HCT116 (cell line): ENCODE data around the gene APOM. TPM values are rescaled to one million over a fixed set of nuclear protein-coding genes. Genes with fewer than 3 reads are reported as not detected.

Experiments used
- ATAC-seq: fragments of 200-7000 bp; cut with Tn5 transposase; 2 replicates; pipeline ENCODE4 v1.9.1; 2020; ENCODE audit warnings: mild to moderate bottlenecking, moderate library complexity
- BruUV-seq: library from RNA; stranded (reverse); fragments of 400-500 nt; replicated peaks from 2 replicates; lab custom pipeline; 2021; lab: Mats Ljungman, UMichigan
- CTCF ChIA-PET: fragments of 300-600 bp; sonication (Branson Sonifier 250); formaldehyde crosslinking; loops from one replicate; lab custom pipeline; 2021; ENCODE audit warnings: antibody characterized with exemption; lab: Charles Lee
- POLR2A ChIA-PET: fragments of 300-600, 350-600 bp; sonication (Branson Sonifier 250); formaldehyde crosslinking; loops from one replicate; lab custom pipeline; 2021; ENCODE audit warnings: antibody characterized with exemption; lab: Charles Lee
- RAD21 ChIA-PET, 2 experiments: fragments of 300-600 bp; sonication (Branson Sonifier 250); formaldehyde crosslinking; loops; one replicate each; lab custom pipeline; 2023; ENCODE audit warnings: low total read pairs in 2 of 2; ENCODE audit not compliant: uncharacterized antibody in 2 of 2, unreplicated experiment in 2 of 2, low non-redundant PET in 1 of 2; lab: Charles Lee
- DNase-seq: peaks from one replicate; pipeline ENCODE4 v3.0.0-alpha.2; 2010; ENCODE audit warnings: low read depth, low spot score
- H2AFZ ChIP-seq: fragments of 200-600 bp; shearing (Covaris generic), sonication (generic); 2 replicates; pipeline ENCODE4 v1.6.1; 2017; ENCODE audit warnings: low read depth, mixed run types, mixed read lengths, antibody characterized with exemption, low read length; ENCODE audit not compliant: poor library complexity, severe bottlenecking
- H3K27ac ChIP-seq: 2 replicates; pipeline ENCODE4 v1.5.1; 2012; ENCODE audit warnings: low read depth, low read length
- H3K27me3 ChIP-seq: fragments of 200-600 bp; sonication (generic); 2 replicates; pipeline ENCODE4 v1.6.1; 2016; ENCODE audit warnings: mixed run types, low read length, mixed read lengths; ENCODE audit not compliant: insufficient read depth
- H3K36me3 ChIP-seq, 2 experiments: fragments of 200-500 bp in 1 of 2; fragments of 200-600 bp in 1 of 2; sonication (Bioruptor generic) in 1 of 2; sonication (generic) in 1 of 2; 2 replicates each; pipeline versions ENCODE4 v1.5.1 to v1.6.1; 2014 to 2016; ENCODE audit warnings: low read length in 2 of 2, inconsistent platforms in 1 of 2, mixed read lengths in 1 of 2, mixed run types in 1 of 2; ENCODE audit not compliant: insufficient read depth in 2 of 2, control insufficient read depth in 1 of 2
- H3K4me1 ChIP-seq, 2 experiments: fragments of 200-600 bp in 1 of 2; sonication (generic) in 1 of 2; 2 replicates each; pipeline versions ENCODE4 v1.5.1 to v1.6.1; 2012 to 2017; ENCODE audit warnings: low read length in 2 of 2, inconsistent platforms in 1 of 2, mild to moderate bottlenecking in 1 of 2, mixed read lengths in 1 of 2, mixed run types in 1 of 2, moderate library complexity in 1 of 2; ENCODE audit not compliant: insufficient read depth in 2 of 2, control insufficient read depth in 1 of 2
- H3K4me2 ChIP-seq: fragments of 200-600 bp; sonication (generic); 2 replicates; pipeline ENCODE4 v1.6.1; 2017; ENCODE audit warnings: mixed run types, low read length, mixed read lengths
- H3K4me3 ChIP-seq, 2 experiments: fragments of 200-600 bp in 1 of 2; sonication (generic) in 1 of 2; replicated peaks in 1 of 2; 2 replicates each; pipeline ENCODE4 v1.5.1; 2011 to 2016; ENCODE audit warnings: low read length in 2 of 2, control low read depth in 1 of 2, low read depth in 1 of 2, mild to moderate bottlenecking in 1 of 2, mixed read lengths in 1 of 2, mixed run types in 1 of 2
- H3K79me2 ChIP-seq: fragments of 200-600 bp; sonication (generic); 2 replicates; pipeline ENCODE4 v1.6.1; 2017; ENCODE audit warnings: mild to moderate bottlenecking, mixed run types, low read length, moderate library complexity, mixed read lengths; ENCODE audit not compliant: insufficient read depth
- H3K9ac ChIP-seq: fragments of 200-600 bp; sonication (generic); 2 replicates; pipeline ENCODE4 v1.6.1; 2016; ENCODE audit warnings: low read length, mixed read lengths
- H3K9me2 ChIP-seq: fragments of 200-600 bp; sonication (generic), shearing (Covaris generic); 2 replicates; pipeline ENCODE4 v1.6.1; 2017; ENCODE audit warnings: mixed run types, mild to moderate bottlenecking, moderate library complexity; ENCODE audit not compliant: insufficient read depth
- H3K9me3 ChIP-seq, 2 experiments: fragments of 200-500 bp in 1 of 2; fragments of 200-600 bp in 1 of 2; sonication (Bioruptor generic) in 1 of 2; sonication (generic) in 1 of 2; 2 replicates each; pipeline ENCODE4 v1.6.1; 2014 to 2017; ENCODE audit warnings: low read length in 2 of 2, mixed read lengths in 2 of 2, inconsistent platforms in 1 of 2, low read depth in 1 of 2, mild to moderate bottlenecking in 1 of 2, mixed run types in 1 of 2, moderate library complexity in 1 of 2; ENCODE audit not compliant: control insufficient read depth in 1 of 2, insufficient read depth in 1 of 2
- H4K20me1 ChIP-seq: fragments of 200-600 bp; sonication (generic), shearing (Covaris generic); 2 replicates; pipeline ENCODE4 v1.6.1; 2017; ENCODE audit warnings: mixed run types, mild to moderate bottlenecking, moderate library complexity; ENCODE audit not compliant: insufficient read depth
- ATF3 ChIP-seq: IDR thresholded peaks from 2 replicates; pipeline ENCODE4 v1.6.1; 2012
- CTCF ChIP-seq, 3 experiments: fragments of 200-600 bp in 1 of 3; sonication (generic) in 1 of 3; IDR thresholded peaks in 2 of 3; conservative IDR thresholded peaks in 1 of 3; 2 replicates each; pipeline ENCODE4 v1.5.1; 2012 to 2017; ENCODE audit warnings: low read depth in 2 of 3, low read length in 2 of 3, antibody characterized with exemption in 1 of 3, borderline replicate concordance in 1 of 3, control low read depth in 1 of 3, mild to moderate bottlenecking in 1 of 3, mixed read lengths in 1 of 3, mixed run types in 1 of 3, moderate library complexity in 1 of 3; ENCODE audit not compliant: insufficient read depth in 1 of 3
- EZH2phosphoT487 ChIP-seq: fragments of 200-600 bp; IDR thresholded peaks from 2 replicates; pipeline ENCODE4 v1.6.1; 2018; ENCODE audit warnings: antibody characterized with exemption, borderline replicate concordance
- POLR2A ChIP-seq: IDR thresholded peaks from 2 replicates; pipeline ENCODE4 v1.7.0; 2011; ENCODE audit warnings: borderline replicate concordance; ENCODE audit not compliant: insufficient read depth, insufficient read length; ENCODE audit errors: extremely low read depth
- RAD21 ChIP-seq: IDR thresholded peaks from 2 replicates; pipeline ENCODE4 v1.6.1; 2012; ENCODE audit warnings: low read depth, mild to moderate bottlenecking
- SIN3A ChIP-seq: IDR thresholded peaks from 2 replicates; pipeline ENCODE4 v1.6.1; 2012; ENCODE audit warnings: low read depth
- SRF ChIP-seq: IDR thresholded peaks from 2 replicates; pipeline ENCODE4 v1.6.1; 2012; ENCODE audit warnings: low read depth
- YY1 ChIP-seq: IDR thresholded peaks from 2 replicates; pipeline ENCODE4 v1.6.1; 2011; ENCODE audit warnings: low read length, low read depth, moderate library complexity, mild to moderate bottlenecking; ENCODE audit not compliant: insufficient replicate concordance; ENCODE audit errors: extremely low read depth
- intact Hi-C: fragments of 100-400 bp; cut with micrococcal nuclease; formaldehyde crosslinking; loops from 2 replicates; pipeline ENCODE4 v1.10.0; 2022
- total RNA-seq: library from RNA; stranded (reverse); gene quantifications from one replicate; pipeline ENCODE4 v1.2.1, GENCODE V29; 2021; ENCODE audit not compliant: unreplicated experiment

APOM gene
- total RNA-seq, 1 experiment from 2014 or later, result 2.2 TPM

GRCh38 chr6:31607317-31607716, 48.4 kb upstream of the APOM start:
- H3K4me2 ChIP-seq, result no peak overlapping the region
- no TSS peak for BruUV-seq
- H4K20me1 ChIP-seq, result no peaks in the 10 kb centered on the region
- intact Hi-C loops, result no loop called here
- RAD21 ChIA-PET, result no interaction called here
- H3K27me3 ChIP-seq, result no peaks in the 10 kb centered on the region
- H2AFZ ChIP-seq, result no peak overlapping the region
- TF ChIP-seq ATF3 (no peak), CTCF (IDR thresholded peaks at IDR 0.05 in 2 of 3, conservative IDR thresholded peaks at IDR 0.05 in 1 of 3; ENCODE audit: borderline replicate concordance in 1 of 3, insufficient read depth in 1 of 3, low read depth in 2 of 3, low read length in 2 of 3) (no peak), YY1 (no peak), SRF (no peak), EZH2phosphoT487 (no peak), RAD21 (no peak), SIN3A (no peak), POLR2A (no peak)
- no peaks in the 10 kb centered on the region for H3K36me3 ChIP-seq
- CTCF ChIA-PET, result interaction anchor here (2.2 kb wide), 1 partner anchor 9 kb away, joined by 9 read pairs; no protein-coding TSS in a partner anchor
- H3K27ac ChIP-seq, result no peak overlapping the region
- no peaks in the 10 kb centered on the region for H3K79me2 ChIP-seq
- H3K9me2 ChIP-seq, result no peaks in the 10 kb centered on the region
- H3K9me3 ChIP-seq, result no peaks in the 10 kb centered on the region
- POLR2A ChIA-PET, result no interaction called here
- H3K9ac ChIP-seq, result no peak overlapping the region
- H3K4me3 ChIP-seq, result no peak overlapping the region
- H3K4me1 ChIP-seq, result no peaks in the 10 kb centered on the region
- ATAC-seq (no peak), DNase-seq (no peak)
